Panc1 (cell line): ENCODE results near the gene MMRN2.
"Not testable (repeated sequence)": the region's sequence is repeated elsewhere in the genome, so short reads cannot be mapped to it uniquely, and the experiment has no call there.

Source experiments
- CTCF ChIP-seq: fragments of 450-650 bp; IDR thresholded peaks from 2 replicates; pipeline ENCODE4 v1.5.1; 2017; ENCODE audit warnings: mild to moderate bottlenecking
- POLR2AphosphoS5 ChIP-seq: IDR thresholded peaks from 2 replicates; pipeline ENCODE4 v1.6.1; 2012; ENCODE audit warnings: mild to moderate bottlenecking, low read depth, low read length, moderate library complexity
- REST ChIP-seq, 2 experiments: IDR thresholded peaks; 2 replicates each; pipeline ENCODE4 v1.6.1; 2011 to 2012; ENCODE audit warnings: low read depth in 2 of 2, control low read depth in 1 of 2, low read length in 1 of 2, mild to moderate bottlenecking in 1 of 2, moderate library complexity in 1 of 2; ENCODE audit not compliant: insufficient read depth in 1 of 2
- SIN3A ChIP-seq: IDR thresholded peaks from 2 replicates; pipeline ENCODE4 v1.6.1; 2012; ENCODE audit warnings: low read depth, mild to moderate bottlenecking, low read length, moderate library complexity, borderline replicate concordance; ENCODE audit not compliant: insufficient read depth

DNA sequence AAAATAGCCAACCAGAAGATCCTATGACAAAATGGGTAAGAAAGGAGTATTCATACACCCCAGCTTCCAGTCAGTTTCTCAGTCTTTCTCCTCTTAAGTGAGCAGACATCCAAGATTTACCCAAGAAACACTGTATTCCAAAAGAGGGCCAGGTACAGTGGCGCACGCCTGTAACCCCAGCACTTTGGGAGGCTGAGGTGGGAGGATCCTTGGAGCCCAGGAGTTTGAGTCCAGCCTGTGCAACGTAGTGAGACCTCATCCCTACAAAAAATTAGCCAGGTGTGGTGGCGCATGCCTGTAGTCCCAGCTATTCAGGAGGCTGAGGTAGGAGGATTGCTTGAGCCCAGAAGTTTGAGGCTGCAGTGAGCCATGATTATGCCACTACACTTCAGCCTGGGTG is 9.6 kb downstream of the MMRN2 start:
- TF ChIP-seq CTCF; POLR2AphosphoS5; SIN3A; REST (IDR thresholded peaks at IDR 0.05; ENCODE audit: insufficient read depth in 1 of 2, low read depth in 2 of 2, low read length in 1 of 2): not testable (repeated sequence)
